Neural cell (in vitro differentiated cells): Measurements from ENCODE around the gene ADD3. TPM values are rescaled to one million over a fixed set of nuclear protein-coding genes. Genes with fewer than 3 reads are reported as not detected.

ENCODE experiments used
- H2AFZ ChIP-seq: fragments of 200-600, 300-800 bp; sonication (generic), shearing (Covaris generic); 2 replicates; pipeline ENCODE4 v1.6.0; 2014; ENCODE audit warnings: low read depth, mild to moderate bottlenecking, antibody characterized with exemption, low read length, moderate library complexity
- H3F3A ChIP-seq: fragments of 200-600 bp; shearing (Covaris generic); 2 replicates; pipeline ENCODE4 v1.6.1; 2016; ENCODE audit warnings: mild to moderate bottlenecking, moderate library complexity, mixed read lengths, antibody characterized with exemption, low read length; ENCODE audit not compliant: insufficient read depth, poor library complexity, severe bottlenecking
- H3K27ac ChIP-seq: fragments of 200-600, 300-800 bp; sonication (generic), shearing (Covaris generic); 2 replicates; pipeline ENCODE4 v1.5.1; 2014; ENCODE audit warnings: mild to moderate bottlenecking, low read length, moderate library complexity
- H3K27me3 ChIP-seq: fragments of 300-800, 200-600 bp; sonication (generic), shearing (Covaris generic); 2 replicates; pipeline ENCODE4 v1.6.0; 2014; ENCODE audit warnings: mild to moderate bottlenecking, low read depth, low read length, moderate library complexity; ENCODE audit not compliant: insufficient read depth
- H3K36me3 ChIP-seq: fragments of 300-800, 200-600 bp; sonication (generic), shearing (Covaris generic); 2 replicates; pipeline ENCODE4 v1.5.1; 2014; ENCODE audit warnings: mild to moderate bottlenecking, antibody characterized with exemption, low read length, moderate library complexity; ENCODE audit not compliant: insufficient read depth
- H3K4me2 ChIP-seq: fragments of 300-800, 200-600 bp; sonication (generic), shearing (Covaris generic); 2 replicates; pipeline ENCODE4 v1.6.0; 2014; ENCODE audit warnings: mild to moderate bottlenecking, low read length
- H3K4me3 ChIP-seq: fragments of 300-800, 200-600 bp; sonication (generic), shearing (Covaris generic); 2 replicates; pipeline ENCODE4 v1.5.1; 2014; ENCODE audit warnings: mild to moderate bottlenecking, low read length, moderate library complexity
- H3K79me2 ChIP-seq: fragments of 200-600 bp; shearing (Covaris generic); replicated peaks from 2 replicates; pipeline ENCODE4 v1.6.0; 2014; ENCODE audit warnings: mild to moderate bottlenecking, low read length, moderate library complexity; ENCODE audit not compliant: insufficient read depth
- H3K9ac ChIP-seq: fragments of 300-800, 200-600 bp; sonication (generic), shearing (Covaris generic); 2 replicates; pipeline ENCODE4 v1.6.1; 2016; ENCODE audit warnings: mild to moderate bottlenecking, low read length, mixed read lengths
- H3K9me2 ChIP-seq: fragments of 200-600 bp; shearing (Covaris generic); 2 replicates; pipeline ENCODE4 v1.6.1; 2016; ENCODE audit warnings: mild to moderate bottlenecking, low read length, mixed read lengths; ENCODE audit not compliant: insufficient read depth
- H3K9me3 ChIP-seq: fragments of 200-600, 300-800 bp; sonication (generic), shearing (Covaris generic); 2 replicates; pipeline ENCODE4 v1.6.1; 2016; ENCODE audit warnings: mild to moderate bottlenecking, mixed run types, low read length, moderate library complexity, mixed read lengths
- H4K20me1 ChIP-seq: fragments of 200-600 bp; shearing (Covaris generic); 2 replicates; pipeline ENCODE4 v1.6.1; 2016; ENCODE audit warnings: mild to moderate bottlenecking, mixed run types; ENCODE audit not compliant: insufficient read depth
- EP300 ChIP-seq: fragments of 450-650 bp; conservative IDR thresholded peaks from 2 replicates; pipeline ENCODE4 v1.6.1; 2014; ENCODE audit warnings: antibody characterized with exemption, mild to moderate bottlenecking, moderate library complexity; ENCODE audit not compliant: poor library complexity, severe bottlenecking
- EZH2 ChIP-seq: fragments of 200-600, 300-800 bp; shearing (Covaris generic), sonication (generic); IDR thresholded peaks from 2 replicates; pipeline ENCODE4 v1.6.1; 2014; ENCODE audit warnings: antibody characterized with exemption, low read length, borderline replicate concordance, mild to moderate bottlenecking; ENCODE audit not compliant: insufficient read depth, poor library complexity, severe bottlenecking
- MXI1 ChIP-seq: fragments of 450-650 bp; conservative IDR thresholded peaks from 2 replicates; pipeline ENCODE4 v1.6.1; 2014; ENCODE audit warnings: antibody characterized with exemption, mild to moderate bottlenecking; ENCODE audit not compliant: poor library complexity, severe bottlenecking
- POLR2AphosphoS5 ChIP-seq: IDR thresholded peaks from 2 replicates; pipeline ENCODE4 v1.6.1; 2012
- RAD21 ChIP-seq: fragments of 450-650 bp; conservative IDR thresholded peaks from 2 replicates; pipeline ENCODE4 v1.6.1; 2014; ENCODE audit warnings: antibody characterized with exemption, mild to moderate bottlenecking, moderate library complexity
- REST ChIP-seq: IDR thresholded peaks from 2 replicates; pipeline ENCODE4 v1.6.1; 2012; ENCODE audit warnings: borderline replicate concordance
- SMC3 ChIP-seq: fragments of 450-650 bp; conservative IDR thresholded peaks from 2 replicates; pipeline ENCODE4 v1.6.1; 2014; ENCODE audit warnings: antibody characterized with exemption, mild to moderate bottlenecking, moderate library complexity; ENCODE audit not compliant: poor library complexity
- TAF1 ChIP-seq: IDR thresholded peaks from 2 replicates; pipeline ENCODE4 v1.6.1; 2012; ENCODE audit warnings: low read depth
- polyA plus RNA-seq: library from polyadenylated mRNA; depleted of rRNA; stranded (reverse); fragments of >200 nt; gene quantifications from 2 replicates; pipeline ENCODE4 v1.2.3, GENCODE V29; 2014
- TF ChIP-seq, protein P1 (sequence below): fragments of 450-650 bp; IDR thresholded peaks from 2 replicates; pipeline ENCODE4 v1.5.1; 2014; ENCODE audit warnings: antibody characterized with exemption, mild to moderate bottlenecking, moderate library complexity; ENCODE audit not compliant: poor library complexity, severe bottlenecking

The ADD3 gene
- polyA plus RNA-seq, 1 donor from 2014 or later, result 40.6 TPM

DNA sequence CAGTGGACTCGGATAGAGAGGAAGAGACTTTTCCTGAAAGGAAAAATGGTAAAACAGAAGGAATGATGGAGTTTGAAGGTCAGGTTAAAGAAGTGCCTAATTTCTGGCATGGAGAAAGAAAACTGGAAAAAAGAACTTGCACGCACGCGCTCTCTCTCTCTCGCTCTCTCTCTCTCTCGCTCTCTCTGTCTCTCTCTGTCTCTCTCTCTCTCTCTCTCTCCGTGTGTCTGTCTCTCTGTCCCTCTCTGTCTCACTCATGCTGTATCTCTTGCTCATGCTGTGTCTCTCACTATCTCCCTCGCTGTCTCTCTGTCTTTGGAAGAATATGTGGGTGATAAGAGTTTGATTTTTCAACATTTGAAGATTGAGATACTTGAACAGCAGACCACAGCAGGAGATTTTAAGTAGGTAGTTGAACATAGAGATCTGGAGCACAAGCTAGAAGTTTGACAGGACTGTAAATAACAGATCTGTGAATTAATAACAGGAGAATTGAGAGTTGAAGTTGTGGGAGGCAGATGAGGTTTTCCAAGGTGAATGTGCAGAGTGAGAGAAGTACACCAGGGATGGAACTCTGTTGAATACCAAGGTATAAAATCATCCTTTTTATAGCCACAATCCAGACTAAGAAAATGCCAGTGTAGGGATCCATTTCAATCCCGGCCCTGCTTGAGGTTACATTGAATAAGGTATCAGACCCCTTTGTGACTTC, 33.1 kb downstream of the ADD3 start:
- Histone ChIP-seq H2AFZ (no peak overlapping the region), H4K20me1 (no peaks in the 10 kb centered on the region), H3K27me3 (no peaks in the 10 kb centered on the region), H3K9me3 (no peaks in the 10 kb centered on the region), H3K4me3 (no peak overlapping the region), H3K36me3 (no peaks in the 10 kb centered on the region), H3K9ac (no peak overlapping the region), H3K27ac (no peak overlapping the region), H3F3A (no peaks in the 10 kb centered on the region), H3K79me2 (peaks cover 6% of the 10 kb centered on the region), H3K4me2 (no peak overlapping the region), H3K9me2 (no peaks in the 10 kb centered on the region)
- TF ChIP-seq MXI1, result no peak
- no peak for TF ChIP-seq RAD21
- no peak for TF ChIP-seq SMC3
- TF ChIP-seq TAF1, result no peak
- TF ChIP-seq, protein P1, sequence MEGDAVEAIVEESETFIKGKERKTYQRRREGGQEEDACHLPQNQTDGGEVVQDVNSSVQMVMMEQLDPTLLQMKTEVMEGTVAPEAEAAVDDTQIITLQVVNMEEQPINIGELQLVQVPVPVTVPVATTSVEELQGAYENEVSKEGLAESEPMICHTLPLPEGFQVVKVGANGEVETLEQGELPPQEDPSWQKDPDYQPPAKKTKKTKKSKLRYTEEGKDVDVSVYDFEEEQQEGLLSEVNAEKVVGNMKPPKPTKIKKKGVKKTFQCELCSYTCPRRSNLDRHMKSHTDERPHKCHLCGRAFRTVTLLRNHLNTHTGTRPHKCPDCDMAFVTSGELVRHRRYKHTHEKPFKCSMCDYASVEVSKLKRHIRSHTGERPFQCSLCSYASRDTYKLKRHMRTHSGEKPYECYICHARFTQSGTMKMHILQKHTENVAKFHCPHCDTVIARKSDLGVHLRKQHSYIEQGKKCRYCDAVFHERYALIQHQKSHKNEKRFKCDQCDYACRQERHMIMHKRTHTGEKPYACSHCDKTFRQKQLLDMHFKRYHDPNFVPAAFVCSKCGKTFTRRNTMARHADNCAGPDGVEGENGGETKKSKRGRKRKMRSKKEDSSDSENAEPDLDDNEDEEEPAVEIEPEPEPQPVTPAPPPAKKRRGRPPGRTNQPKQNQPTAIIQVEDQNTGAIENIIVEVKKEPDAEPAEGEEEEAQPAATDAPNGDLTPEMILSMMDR, result no peak
- no peak for TF ChIP-seq POLR2AphosphoS5
- TF ChIP-seq REST, result no peak
- TF ChIP-seq EZH2, result no peak
- no peak for TF ChIP-seq EP300

- Histone ChIP-seq H3K36me3 (no peaks in the 10 kb centered on the region), H2AFZ (no peak overlapping the region), H3K4me3 (no peak overlapping the region), H4K20me1 (no peaks in the 10 kb centered on the region), H3K9me3 (no peaks in the 10 kb centered on the region), H3K79me2 (peaks cover 6% of the 10 kb centered on the region), H3K9ac (no peak overlapping the region), H3K9me2 (no peaks in the 10 kb centered on the region), H3K4me2 (no peak overlapping the region), H3K27ac (no peak overlapping the region), H3F3A (no peaks in the 10 kb centered on the region), H3K27me3 (no peaks in the 10 kb centered on the region)
- TF ChIP-seq RAD21 (no peak), MXI1 (no peak), TAF1 (no peak), REST (no peak), SMC3 (no peak), EZH2 (no peak), POLR2AphosphoS5 (no peak), EP300 (no peak)
- TF ChIP-seq, protein P1, result no peak
Measured at GRCh38 chr10:110041479-110041829, 33.7 kb downstream of the ADD3 start.
